GM19468 (cell line): Measurements from ENCODE around the gene ONECUT3.
"Not testable (repeated sequence)": the region's sequence is repeated elsewhere in the genome, so short reads cannot be mapped to it uniquely, and the experiment has no call there.

Experiments
- ATAC-seq: cut with Tn5 transposase; IDR thresholded peaks from one replicate; pipeline ENCODE4 v1.9.1; 2021; ENCODE audit warnings: mild to moderate bottlenecking, moderate library complexity, moderate number of reproducible peaks; ENCODE audit not compliant: unreplicated experiment; ENCODE audit errors: extremely low read depth

Gene ONECUT3

DNA sequence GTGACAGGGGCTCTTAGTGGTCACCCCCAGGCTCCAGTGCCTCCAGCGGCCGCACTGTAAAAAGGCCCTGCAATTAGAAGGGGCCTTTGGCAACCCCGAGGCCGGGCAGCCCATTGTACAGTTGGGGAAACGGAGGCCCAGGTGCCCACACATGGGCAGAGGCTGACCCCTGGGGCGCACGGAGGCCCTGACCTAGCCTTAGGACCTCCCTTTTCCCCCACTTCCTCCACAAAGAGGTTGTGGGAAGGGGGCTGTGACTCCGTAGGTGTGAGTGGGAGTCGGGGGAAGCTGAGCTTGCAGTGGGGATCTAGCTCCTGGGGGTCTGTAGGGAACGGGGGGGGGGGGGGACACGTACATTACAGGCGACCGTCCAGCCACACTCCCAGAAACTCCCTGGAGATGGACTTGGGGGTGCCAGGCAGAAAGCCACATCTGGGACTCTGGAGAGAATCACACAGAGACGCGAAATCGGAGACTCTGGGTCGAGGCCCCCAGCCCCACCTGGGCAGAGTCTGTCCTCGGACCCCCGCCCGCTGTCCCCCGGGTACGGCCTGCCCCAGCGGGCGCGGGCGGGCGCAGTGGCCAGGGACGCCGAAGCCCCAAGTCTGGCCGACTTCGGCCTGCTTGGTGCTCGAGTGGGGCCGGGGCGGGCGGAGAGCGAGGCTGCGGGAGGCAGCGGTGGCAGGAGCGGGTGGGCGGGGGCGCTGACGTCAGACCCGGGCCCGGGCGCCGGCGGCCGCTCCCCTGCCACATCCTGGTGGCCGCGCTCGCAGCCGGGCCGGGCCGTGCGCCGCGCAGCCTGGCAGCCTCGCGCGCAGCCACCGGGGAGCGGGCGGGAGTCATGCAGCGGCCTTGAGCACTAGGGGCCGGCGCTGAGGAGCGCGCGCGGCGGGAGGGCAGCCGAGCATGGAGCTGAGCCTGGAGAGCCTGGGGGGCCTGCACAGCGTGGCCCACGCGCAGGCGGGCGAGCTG is at the start of gene ONECUT3:
Gene ONECUT3 (plus strand): TSS at position 750 of the 972 bp plus-strand sequence. CDS start 157 bp downstream, at position 907.
- no peak for ATAC-seq

GRCh38 chr19:1704339-1704738 is 49.0 kb upstream of the ONECUT3 start:
- ATAC-seq: no peak

- ATAC-seq: no peak
Observed at GRCh38 chr19:1705367-1705766, 47.9 kb upstream of the ONECUT3 start.

DNA sequence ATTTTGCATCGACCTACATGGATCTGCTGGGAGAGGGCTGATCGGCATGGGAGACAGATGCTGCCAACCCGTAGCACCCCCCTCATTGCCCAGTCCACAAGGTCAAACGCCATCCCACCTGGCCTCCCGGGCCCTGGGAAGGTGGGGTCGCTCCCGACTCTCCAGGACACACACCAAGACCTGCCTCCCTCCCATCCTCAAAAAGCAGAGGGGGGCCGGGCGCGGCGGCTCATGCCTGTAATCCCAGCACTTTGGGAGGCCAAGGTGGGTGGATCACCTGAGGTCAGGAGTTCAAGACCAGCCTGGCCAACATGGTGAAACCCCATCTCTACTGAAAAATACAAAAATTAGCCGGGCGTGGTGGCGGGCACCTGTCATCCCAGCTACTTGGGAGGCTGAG is 46.7 kb upstream of the ONECUT3 start:
- ATAC-seq: not testable (repeated sequence)

GRCh38 chr19:1707240-1707639 is 46.1 kb upstream of the ONECUT3 start:
- ATAC-seq: no peak

DNA sequence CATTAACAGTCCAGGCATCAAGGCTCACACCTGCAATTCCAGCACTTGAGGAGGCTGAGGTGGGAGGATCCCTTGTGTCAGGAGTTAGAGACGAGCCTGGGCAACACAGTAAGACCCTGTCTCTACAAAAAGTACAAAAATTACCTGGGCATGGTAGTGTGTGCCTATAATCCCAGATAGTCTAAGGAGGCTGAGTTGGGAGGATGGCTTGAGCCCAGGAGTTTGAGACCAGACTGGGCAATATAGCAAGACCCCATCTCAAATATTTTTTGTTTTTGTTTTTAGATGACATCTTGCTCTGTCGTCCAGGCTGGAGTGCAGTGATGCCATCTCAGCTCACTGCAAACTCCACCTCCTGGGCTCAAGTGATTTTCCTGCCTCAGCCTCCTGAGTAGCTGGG is 40.1 kb upstream of the ONECUT3 start:
- no peak for ATAC-seq

- ATAC-seq: no peak
Observed at GRCh38 chr19:1715540-1715939, 37.8 kb upstream of the ONECUT3 start.

GRCh38 chr19:1717200-1717969 is 35.9 kb upstream of the ONECUT3 start:
- ATAC-seq: no peak

- no peak for ATAC-seq
Observed at GRCh38 chr19:1717970-1718264, 35.4 kb upstream of the ONECUT3 start.

- no peak for ATAC-seq
Observed at GRCh38 chr19:1718420-1719291, 34.6 kb upstream of the ONECUT3 start.

GRCh38 chr19:1719519-1719918 is 33.8 kb upstream of the ONECUT3 start:
- ATAC-seq: no peak

DNA sequence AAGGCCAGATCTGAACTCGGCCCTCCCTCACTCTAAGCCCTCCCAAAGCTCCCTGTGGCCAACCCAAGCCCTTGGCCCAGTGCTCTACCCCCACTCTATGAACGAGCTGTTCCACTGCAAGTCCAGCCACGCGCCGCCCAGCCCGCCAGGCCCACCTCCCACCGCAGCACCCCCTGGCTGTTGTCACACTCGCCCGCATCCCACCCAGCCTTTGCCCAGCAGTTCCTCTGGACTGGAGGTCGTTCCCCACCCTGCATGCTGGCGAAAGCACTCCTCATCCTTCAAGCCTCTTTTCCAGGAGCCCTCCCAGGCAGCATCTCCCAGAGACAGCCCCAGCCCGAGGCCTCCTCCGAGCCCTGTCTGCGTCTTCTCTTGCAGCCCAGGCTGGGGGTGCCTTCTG is 33.1 kb upstream of the ONECUT3 start:
- no peak for ATAC-seq

- no peak for ATAC-seq
Observed at GRCh38 chr19:1725100-1726064, 27.9 kb upstream of the ONECUT3 start.

DNA sequence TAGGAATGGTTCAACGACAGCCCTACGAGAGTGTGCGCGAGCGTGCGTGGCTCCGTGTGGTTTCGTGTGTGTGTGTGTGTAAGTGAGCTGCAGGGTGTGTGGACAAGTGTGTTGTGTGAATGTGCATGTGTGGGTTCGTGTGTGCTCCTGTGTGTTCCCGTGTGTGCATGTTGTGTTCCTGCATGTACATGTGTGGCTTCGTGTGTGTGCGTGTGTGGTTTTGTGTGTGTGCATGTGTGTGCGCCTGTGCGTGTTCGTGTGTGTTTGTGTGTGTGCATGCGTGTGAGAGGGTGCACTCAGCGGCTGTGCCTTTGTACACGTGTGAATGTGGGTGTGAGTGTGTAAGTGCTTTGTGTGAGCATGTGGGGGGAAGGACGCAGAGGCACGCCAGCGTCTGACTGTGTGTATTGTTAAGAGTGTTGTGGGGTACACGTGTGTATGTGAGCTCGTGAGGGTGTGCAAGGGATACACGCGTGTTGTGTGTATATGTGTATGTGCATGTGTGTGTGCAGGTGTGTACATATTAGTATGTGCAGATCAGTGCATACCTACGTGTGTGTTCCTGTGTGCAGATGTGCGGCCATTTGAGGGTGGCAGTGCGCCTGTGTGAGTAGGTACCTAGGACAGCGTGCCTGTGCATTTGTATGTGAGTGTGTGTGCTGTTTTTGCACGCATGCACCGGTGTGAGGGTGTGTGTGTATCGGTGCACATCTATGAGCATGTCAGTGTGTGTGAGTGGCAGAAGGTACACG is 24.3 kb upstream of the ONECUT3 start:
- no peak for ATAC-seq

DNA sequence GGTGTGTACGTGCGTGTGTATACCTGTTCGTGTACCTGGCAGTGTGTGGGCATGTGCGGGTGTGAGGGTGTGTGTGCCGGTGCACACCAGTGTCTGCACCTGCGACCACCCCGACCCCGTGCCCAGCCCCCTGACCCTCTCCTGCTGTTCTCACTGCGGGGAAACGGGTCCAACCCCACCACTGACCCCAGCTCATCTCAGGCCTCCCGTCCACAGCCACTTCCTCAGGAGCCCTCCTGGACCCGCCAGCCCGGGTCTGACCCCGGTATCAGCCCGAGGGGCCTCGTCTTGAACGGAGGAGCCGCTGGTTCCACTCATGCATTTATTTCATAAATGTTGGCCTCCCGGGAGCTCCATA is 23.8 kb upstream of the ONECUT3 start:
- ATAC-seq: no peak

- ATAC-seq: no peak
Observed at GRCh38 chr19:1730157-1730556, 23.1 kb upstream of the ONECUT3 start.

DNA sequence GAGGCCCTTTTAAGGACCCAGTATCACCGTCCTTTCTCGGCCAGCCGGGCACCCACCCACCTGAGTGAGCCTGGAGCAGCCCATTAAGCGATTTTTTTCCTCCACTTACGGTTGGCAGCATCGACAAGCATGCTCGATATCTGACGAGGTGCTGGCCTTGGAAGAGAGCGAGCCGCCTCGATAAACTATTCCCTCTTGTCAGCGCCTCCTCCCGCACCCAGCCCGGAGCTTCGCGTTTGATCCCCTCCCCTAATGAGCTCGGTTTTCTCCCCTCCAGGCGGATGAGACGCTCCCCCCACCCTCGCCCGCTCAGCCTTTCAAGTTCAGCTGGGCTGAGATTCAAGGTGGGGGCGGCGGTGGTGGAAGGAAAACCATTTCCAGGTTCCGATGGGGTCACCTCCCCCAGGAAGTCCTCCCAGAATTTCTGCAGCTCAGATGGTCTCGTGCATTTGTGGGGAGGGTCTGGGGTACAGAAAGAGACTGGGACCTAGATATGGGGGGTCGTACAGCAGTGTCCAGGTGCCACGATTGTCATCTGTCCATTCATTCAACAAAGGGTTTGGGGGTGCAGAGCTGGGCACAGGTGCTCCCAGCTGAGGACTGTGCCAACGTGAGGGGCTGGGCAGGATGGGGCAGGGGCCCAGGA is 18.9 kb upstream of the ONECUT3 start:
- no peak for ATAC-seq

GRCh38 chr19:1736280-1736679 is 17.0 kb upstream of the ONECUT3 start:
- no peak for ATAC-seq
